ENCODE measurements around the gene AHDC1. TPM values are rescaled to one million over a fixed set of nuclear protein-coding genes. Genes with fewer than 3 reads are reported as not detected.

The AHDC1 gene
- polyA plus RNA-seq, 3 donors, result 0.16 to 3.3 (median 0.30) TPM

DNA sequence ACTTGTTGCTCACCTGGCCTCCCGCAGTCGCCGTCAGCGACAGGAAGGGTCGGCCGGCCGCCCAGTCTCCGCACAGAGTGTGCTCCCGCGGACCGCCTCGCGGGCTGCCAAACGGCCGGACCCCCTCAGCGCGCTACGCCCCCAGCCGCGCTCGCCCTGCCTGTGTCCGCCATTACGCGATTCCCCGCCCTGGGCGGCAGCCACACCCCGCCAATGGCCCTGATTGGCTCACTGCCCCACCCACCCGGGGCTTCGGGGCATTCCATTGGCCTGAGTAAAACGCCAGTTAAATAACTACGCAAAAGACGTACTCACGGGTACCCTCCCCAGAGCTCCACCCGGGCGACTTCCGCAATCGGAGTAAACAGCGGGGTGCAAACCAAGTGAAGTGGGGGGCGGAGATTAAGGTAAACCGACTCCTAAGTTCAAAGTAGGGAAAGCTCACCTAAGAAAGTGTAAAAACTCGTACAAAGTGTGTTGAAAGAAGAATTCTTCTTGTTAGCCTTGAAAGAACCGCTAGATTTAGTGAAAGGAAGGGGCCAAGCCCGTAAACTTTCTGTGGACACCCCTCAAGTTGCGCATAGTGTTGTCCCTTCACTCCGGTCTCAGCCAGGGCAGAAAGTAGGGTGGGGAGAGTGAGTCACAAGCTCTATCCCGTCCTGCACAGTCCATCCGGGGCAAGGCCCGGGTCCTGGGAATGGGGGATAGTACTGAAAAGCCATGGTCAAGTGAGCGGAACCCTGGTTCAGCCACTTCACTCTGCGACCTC lies 113.8 kb downstream of the AHDC1 start, which contains the start of gene WASF2:
Gene WASF2 (minus strand): TSS at position 195 of the 769 bp plus-strand sequence. CDS start 61,277 bp downstream, outside the sequence.
- Histone ChIP-seq H3K36me3 (replicated peaks in 1 of 2; ENCODE audit: control insufficient read depth in 1 of 2, insufficient read depth in 2 of 2, low read length in 2 of 2) (no peaks in the 10 kb centered on the region), H3K9ac (ENCODE audit: insufficient read depth, low read length, poor library complexity, severe bottlenecking) (peak within 1 kb of the TSS; percentile 97), H2AFZ (ENCODE audit: insufficient read depth, low read depth, low read length, poor library complexity, severe bottlenecking) (peak within 1 kb of the TSS; percentile 80), H3K4me1 (ENCODE audit: control insufficient read depth in 1 of 2, insufficient read depth in 2 of 2, low read length in 2 of 2) (peaks cover 31 to 44% of the 10 kb centered on the region in 2 donors), H3K4me2 (replicated peaks; ENCODE audit: extremely low read depth, low read length, poor library complexity, severe bottlenecking) (peak within 1 kb of the TSS; percentile 95), H3K27ac (ENCODE audit: low read depth in 1 of 2, low read length in 2 of 2) (peak within 1 kb of the TSS; percentile 88 to 99), H3K4me3 (replicated peaks in 1 of 3; ENCODE audit: low read depth in 2 of 3, low read length in 3 of 3) (peak within 1 kb of the TSS; percentile 78 to 99 (median 99)), H3K79me2 (ENCODE audit: insufficient read depth, low read length) (peaks cover 54% of the 10 kb centered on the region), H3K9me3 (replicated peaks in 1 of 2; ENCODE audit: control insufficient read depth in 1 of 2, insufficient read depth in 1 of 2, low read length in 2 of 2) (no peaks in the 10 kb centered on the region), H3K27me3 (ENCODE audit: control insufficient read depth in 2 of 2, insufficient read depth in 2 of 2, low read length in 2 of 2) (no peaks in the 10 kb centered on the region), H4K20me1 (ENCODE audit: insufficient read depth, low read length) (peaks cover 35% of the 10 kb centered on the region)
- H3K4me1 Mint-ChIP-seq, result peaks cover 45% of the 10 kb centered on the region
- peak within 1 kb of the TSS; percentile 96 to 100 (median 99) for H3K27ac Mint-ChIP-seq
- intact Hi-C loops (cut with micrococcal nuclease), result loop anchor here (5.0 to 10.0 kb wide), 3 partner anchors 55 to 115 kb away; partner anchors contain the start of gene AHDC1 (in 1 of the 2)
- H3K36me3 Mint-ChIP-seq, result peaks cover 0 to 4% of the 10 kb centered on the region in 2 donors
- TF ChIP-seq, protein P1, sequence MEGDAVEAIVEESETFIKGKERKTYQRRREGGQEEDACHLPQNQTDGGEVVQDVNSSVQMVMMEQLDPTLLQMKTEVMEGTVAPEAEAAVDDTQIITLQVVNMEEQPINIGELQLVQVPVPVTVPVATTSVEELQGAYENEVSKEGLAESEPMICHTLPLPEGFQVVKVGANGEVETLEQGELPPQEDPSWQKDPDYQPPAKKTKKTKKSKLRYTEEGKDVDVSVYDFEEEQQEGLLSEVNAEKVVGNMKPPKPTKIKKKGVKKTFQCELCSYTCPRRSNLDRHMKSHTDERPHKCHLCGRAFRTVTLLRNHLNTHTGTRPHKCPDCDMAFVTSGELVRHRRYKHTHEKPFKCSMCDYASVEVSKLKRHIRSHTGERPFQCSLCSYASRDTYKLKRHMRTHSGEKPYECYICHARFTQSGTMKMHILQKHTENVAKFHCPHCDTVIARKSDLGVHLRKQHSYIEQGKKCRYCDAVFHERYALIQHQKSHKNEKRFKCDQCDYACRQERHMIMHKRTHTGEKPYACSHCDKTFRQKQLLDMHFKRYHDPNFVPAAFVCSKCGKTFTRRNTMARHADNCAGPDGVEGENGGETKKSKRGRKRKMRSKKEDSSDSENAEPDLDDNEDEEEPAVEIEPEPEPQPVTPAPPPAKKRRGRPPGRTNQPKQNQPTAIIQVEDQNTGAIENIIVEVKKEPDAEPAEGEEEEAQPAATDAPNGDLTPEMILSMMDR (IDR thresholded peaks at IDR 0.05), result no peak
- DNase-seq, result peak; percentile 96 to 97 (median 97)
- peaks cover 0 to 6% (median 0%) of the 10 kb centered on the region in 3 donors for H3K27me3 Mint-ChIP-seq (ENCODE audit: low read depth in 3 of 3)
- peak within 1 kb of the TSS; percentile 91 to 99 for H3K4me3 Mint-ChIP-seq
- 0% methylated on average over 42 of the region's 50 CpGs for WGBS (ENCODE audit: insufficient coverage)
- peaks cover 0 to 3% (median 0%) of the 10 kb centered on the region in 7 donors for H3K9me3 Mint-ChIP-seq

DNA sequence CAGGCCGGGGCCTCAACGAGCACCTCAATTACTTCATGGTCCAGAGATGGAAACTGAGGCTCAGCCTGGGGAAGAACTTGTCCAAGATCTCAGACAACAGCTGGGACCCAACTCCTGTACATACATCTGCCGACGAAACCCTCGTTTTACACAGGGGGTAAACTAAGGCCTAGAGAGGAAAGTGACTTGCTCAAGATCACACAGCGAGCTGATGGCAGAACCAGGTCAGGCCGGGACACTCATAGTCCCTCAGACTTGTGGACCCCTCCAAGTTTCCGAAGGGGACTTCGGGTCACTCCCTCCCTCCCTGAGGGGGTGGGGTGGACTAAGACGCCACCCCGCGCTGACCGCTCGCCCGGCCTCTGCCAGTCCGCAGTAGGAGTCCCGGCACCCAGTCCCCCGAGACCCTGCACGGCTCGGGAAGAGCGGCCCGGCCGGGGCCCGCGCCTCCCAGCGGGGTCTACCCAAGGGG lies 114.4 kb downstream of the AHDC1 start:
- H3K4me2 ChIP-seq (replicated peaks; ENCODE audit: extremely low read depth, low read length, poor library complexity, severe bottlenecking), result peak overlapping the region; percentile 95
- peaks cover 0 to 4% of the 10 kb centered on the region in 2 donors for H3K36me3 ChIP-seq (replicated peaks in 1 of 2; ENCODE audit: control insufficient read depth in 1 of 2, insufficient read depth in 2 of 2, low read length in 2 of 2)
- peak in 2 of 3 donors; percentile 21 to 32 for DNase-seq
- peaks cover 31 to 49% of the 10 kb centered on the region in 2 donors for H3K4me1 ChIP-seq (ENCODE audit: control insufficient read depth in 1 of 2, insufficient read depth in 2 of 2, low read length in 2 of 2)
- H3K9me3 Mint-ChIP-seq, result peaks cover 0 to 3% (median 0%) of the 10 kb centered on the region in 7 donors
- peak overlapping the region; percentile 80 for H2AFZ ChIP-seq (ENCODE audit: insufficient read depth, low read depth, low read length, poor library complexity, severe bottlenecking)
- WGBS (ENCODE audit: insufficient coverage), result under 1% methylated on average over 20 of the region's 26 CpGs
- peak overlapping the region; percentile 78 to 99 (median 99) for H3K4me3 ChIP-seq (replicated peaks in 1 of 3; ENCODE audit: low read depth in 2 of 3, low read length in 3 of 3)
- no peaks in the 10 kb centered on the region for H3K9me3 ChIP-seq (replicated peaks in 1 of 2; ENCODE audit: control insufficient read depth in 1 of 2, insufficient read depth in 1 of 2, low read length in 2 of 2)
- intact Hi-C loops (cut with micrococcal nuclease), result no loop called here
- H3K4me1 Mint-ChIP-seq, result peaks cover 48% of the 10 kb centered on the region
- peak overlapping the region; percentile 97 for H3K9ac ChIP-seq (ENCODE audit: insufficient read depth, low read length, poor library complexity, severe bottlenecking)
- peaks cover 60% of the 10 kb centered on the region for H3K79me2 ChIP-seq (ENCODE audit: insufficient read depth, low read length)
- peak overlapping the region; percentile 89 to 99 (median 94) for H3K27ac Mint-ChIP-seq
- peaks cover 41% of the 10 kb centered on the region for H4K20me1 ChIP-seq (ENCODE audit: insufficient read depth, low read length)
- H3K27ac ChIP-seq (ENCODE audit: low read depth in 1 of 2, low read length in 2 of 2), result peak overlapping the region; percentile 88 to 99
- peaks cover 0 to 6% (median 0%) of the 10 kb centered on the region in 3 donors for H3K27me3 Mint-ChIP-seq (ENCODE audit: low read depth in 3 of 3)
- no peaks in the 10 kb centered on the region for H3K27me3 ChIP-seq (ENCODE audit: control insufficient read depth in 2 of 2, insufficient read depth in 2 of 2, low read length in 2 of 2)
- TF ChIP-seq, protein P1 (IDR thresholded peaks at IDR 0.05), result no peak
- H3K4me3 Mint-ChIP-seq, result peak overlapping the region; percentile 91 to 99
- H3K36me3 Mint-ChIP-seq, result peaks cover 0 to 9% of the 10 kb centered on the region in 2 donors

Measured in CD14-positive monocyte (primary cell).